Cardiac atrium fibroblast (primary cell): ENCODE data around the gene OSM. TPM values are rescaled to one million over a fixed set of nuclear protein-coding genes. Genes with fewer than 3 reads are reported as not detected.

Experiments
- total RNA-seq: library from RNA; depleted of rRNA; stranded (reverse); fragments of >200 nt; gene quantifications from 2 replicates; pipeline ENCODE4 v1.2.3, GENCODE V29; 2015

Gene OSM
- not detected in 2 replicates for total RNA-seq

DNA sequence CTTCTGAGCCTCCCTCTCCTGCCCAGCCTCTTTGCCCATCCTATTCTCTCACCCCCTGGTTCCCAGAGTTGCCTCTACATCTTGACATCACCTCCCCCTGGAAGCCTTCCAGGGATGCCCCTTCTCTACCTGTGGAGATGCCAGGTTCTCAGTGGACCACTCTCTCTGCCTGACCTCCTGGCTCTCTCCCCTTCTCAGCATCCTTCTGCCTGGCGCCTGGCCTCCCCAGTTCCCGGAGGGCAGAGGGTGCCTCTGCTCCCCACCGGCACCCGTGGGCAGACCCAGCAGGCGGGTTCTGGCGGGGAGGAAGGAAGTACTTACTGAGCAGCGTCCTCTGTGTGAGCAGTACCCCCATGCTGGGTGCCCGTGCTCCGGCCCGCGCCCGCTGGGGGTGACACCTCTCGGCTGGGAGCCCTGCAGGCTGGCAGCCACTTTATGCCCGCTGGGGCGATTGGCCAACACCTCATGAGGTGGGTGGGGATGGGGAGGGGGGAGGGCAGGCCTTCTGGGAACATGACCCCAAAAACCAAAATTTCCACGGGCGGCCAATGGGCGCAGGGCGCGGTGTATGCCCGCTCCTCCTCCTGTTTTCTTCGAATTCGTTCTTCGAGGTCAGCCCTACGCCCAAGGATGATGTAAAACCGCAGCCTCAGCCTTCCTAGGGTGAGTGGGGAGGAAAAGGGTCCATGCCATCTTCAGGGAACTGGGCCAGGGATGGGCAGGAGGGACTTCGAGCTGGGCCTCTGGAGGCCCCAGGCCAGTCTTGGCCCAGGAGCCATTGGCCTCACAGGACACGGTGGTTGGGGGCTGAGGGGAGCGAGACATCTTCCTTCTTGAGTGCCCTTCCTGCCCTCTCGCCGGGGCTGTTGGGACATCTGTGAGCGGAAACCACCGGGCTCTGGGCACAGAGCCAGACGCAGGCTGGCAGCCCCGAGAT, at the start of gene OSM:
TSS of gene OSM (minus strand) at position 407 of the 937 bp plus-strand sequence. CDS start at position 355, 52 bp downstream.

DNA sequence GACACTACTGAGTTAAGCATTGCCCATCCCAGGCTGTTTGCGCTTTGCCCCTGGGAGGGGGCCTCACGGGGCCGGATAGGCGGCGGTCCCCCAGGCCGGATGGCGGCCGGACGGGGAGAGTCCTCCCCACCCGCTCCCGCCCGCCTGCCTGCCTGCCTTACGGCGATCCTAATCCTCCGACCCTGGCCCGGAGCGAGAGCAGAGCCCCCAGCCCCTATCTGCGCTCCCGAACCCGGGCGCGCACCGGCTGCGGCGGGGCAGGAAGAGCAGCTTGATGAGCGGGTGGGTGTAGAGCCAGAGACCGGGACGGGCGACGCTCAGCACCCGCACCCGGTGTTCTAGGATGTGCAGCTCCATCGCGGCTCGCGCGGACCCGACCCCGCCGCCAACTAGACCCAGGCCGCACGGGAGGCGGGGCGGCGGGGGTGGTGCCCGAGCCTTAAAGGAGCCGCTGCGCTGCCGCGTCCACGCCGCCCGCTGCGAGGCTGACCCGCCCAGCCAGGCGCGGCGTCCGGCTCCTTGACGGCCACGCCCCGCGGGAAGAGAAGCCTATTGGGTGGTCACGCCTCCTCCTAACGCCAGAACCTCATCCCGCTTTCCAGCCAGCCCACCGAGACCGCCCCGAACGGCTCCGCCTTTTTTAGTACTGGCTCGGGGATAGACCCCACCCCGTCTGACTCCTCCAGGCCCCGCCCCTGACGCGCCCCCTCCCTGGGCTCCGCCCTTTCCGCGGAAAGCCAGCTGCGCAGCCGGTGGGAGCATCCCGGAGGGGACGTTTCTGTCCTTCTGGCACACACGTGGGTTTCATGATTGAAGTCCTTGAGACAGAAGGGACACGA, 22.7 kb upstream of the OSM start, which contains the start of gene CASTOR1:
TSS of gene CASTOR1 (minus strand) at position 365 of the 839 bp plus-strand sequence. CDS start at position 357, 8 bp downstream.

GRCh38 chr22:30245985-30246813, 20.5 kb downstream of the OSM start, which contains the start of gene LIF:
TSS of gene LIF (minus strand) at chr22:30246759. CDS start at chr22:30246695, 64 bp downstream.

Other genes with a start within 250 kb of the OSM start
- not detected in 2 replicates for gene HORMAD2, start 186.4 kb downstream of the OSM start, total RNA-seq
- gene LIF, start 20.1 kb downstream of the OSM start, total RNA-seq, result 2.0 and 9.7 TPM in 2 replicates
- gene CASTOR1, start 22.7 kb upstream of the OSM start, total RNA-seq, result 19.1 and 20.8 TPM in 2 replicates
- 15.1 and 23.5 TPM in 2 replicates for gene TBC1D10A, start 60.1 kb upstream of the OSM start, total RNA-seq
- gene SF3A1, start 90.0 kb upstream of the OSM start, total RNA-seq, result 16.1 and 25.1 TPM in 2 replicates
- gene CCDC157, start 90.2 kb upstream of the OSM start, total RNA-seq, result 2.0 and 2.9 TPM in 2 replicates
- gene RNF215, start 120.6 kb upstream of the OSM start, total RNA-seq, result 14.8 and 31.3 TPM in 2 replicates
- gene SEC14L2, start 130.2 kb upstream of the OSM start, total RNA-seq, result 24.6 and 38.6 TPM in 2 replicates
- gene MTFP1, start 158.9 kb upstream of the OSM start, total RNA-seq, result 15.0 and 20.3 TPM in 2 replicates
- gene SEC14L3, start 205.2 kb upstream of the OSM start, total RNA-seq, result not detected in 2 replicates
- 0.49 TPM in 1 of 2 replicates, not detected in the other for gene SEC14L4, start 238.8 kb upstream of the OSM start, total RNA-seq